Stimulated activated CD4-positive, alpha-beta T cell treated with anti-CD3 and anti-CD28 coated beads, Interleukin-4, amount 100 ng/mL, for 1 hour (primary cell): ENCODE measurements around the gene LCOR.
A peak's percentile ranks its signal among the peaks of the same experiment; 100 is the strongest.

Experiments used
- DNase-seq: peaks from one replicate; pipeline ENCODE4 v3.0.0-alpha.2; 2020

Gene LCOR

DNA sequence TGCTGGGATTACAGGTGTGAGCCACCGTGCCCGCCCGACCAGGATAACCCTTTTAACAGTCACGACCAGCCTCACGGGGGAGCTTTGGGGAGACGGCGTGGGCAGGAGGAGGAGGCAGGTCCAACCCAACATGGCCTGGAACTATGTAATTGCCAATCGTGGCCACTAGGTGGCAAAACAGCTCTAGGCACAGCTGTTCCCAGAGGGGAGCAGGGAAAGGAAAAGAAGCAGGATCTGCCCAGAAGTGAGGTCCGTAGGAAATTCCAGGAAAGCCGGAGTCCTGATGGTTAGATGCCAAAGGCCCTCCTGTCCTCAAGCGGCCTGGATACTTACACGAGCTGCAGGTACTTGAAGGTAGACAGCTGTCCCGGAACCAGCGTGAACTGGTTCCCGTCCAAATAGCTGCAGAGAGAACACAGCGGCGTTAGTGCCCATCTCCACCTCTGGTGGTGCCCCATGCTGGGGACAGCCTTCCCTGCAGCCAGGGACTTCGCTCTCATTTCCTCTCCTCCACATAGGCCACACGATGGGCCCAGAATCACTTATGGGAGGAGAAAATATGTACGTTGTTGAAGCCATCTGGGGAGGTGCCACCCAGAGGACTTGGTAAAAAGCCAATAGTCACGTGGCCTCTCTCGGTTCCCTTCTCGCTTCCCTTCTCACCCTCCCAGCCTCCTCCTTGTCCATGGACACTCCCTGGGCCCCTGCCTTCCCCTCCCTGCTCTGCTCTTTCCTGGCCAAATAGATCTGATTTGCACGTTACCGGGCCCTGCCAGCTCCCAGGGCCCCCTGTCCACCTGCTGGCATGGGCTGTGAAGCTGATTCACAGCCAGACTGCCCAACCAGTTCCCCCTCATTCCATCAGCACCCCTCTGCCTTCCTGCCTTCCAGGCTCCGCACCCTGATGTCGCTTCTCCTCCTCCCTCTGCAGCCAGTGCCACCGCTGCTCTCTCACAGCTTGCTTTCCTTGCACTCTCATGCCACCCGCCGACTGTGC is 205.6 kb downstream of the LCOR start:
- DNase-seq = peak; percentile 71

DNA sequence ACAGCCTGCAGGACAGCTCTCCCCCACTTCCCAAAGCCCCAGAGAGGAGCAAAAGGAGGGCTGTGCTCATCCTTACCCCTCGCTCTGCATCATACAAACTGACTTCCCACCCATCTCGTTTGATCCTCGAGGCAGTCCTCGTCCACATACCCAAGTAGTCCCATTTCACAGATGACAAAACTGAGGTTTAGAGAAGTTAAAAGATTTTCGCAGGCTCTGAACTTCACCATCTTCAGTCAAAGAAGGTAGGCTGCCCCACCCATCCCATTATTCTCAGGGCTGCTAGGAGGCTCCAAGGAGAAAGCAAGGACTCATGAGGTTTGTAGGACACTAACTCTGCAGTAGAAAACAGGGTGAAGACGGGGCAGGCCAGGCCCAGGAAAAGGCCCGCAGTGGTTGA is 206.6 kb downstream of the LCOR start:
- DNase-seq = no peak

DNA sequence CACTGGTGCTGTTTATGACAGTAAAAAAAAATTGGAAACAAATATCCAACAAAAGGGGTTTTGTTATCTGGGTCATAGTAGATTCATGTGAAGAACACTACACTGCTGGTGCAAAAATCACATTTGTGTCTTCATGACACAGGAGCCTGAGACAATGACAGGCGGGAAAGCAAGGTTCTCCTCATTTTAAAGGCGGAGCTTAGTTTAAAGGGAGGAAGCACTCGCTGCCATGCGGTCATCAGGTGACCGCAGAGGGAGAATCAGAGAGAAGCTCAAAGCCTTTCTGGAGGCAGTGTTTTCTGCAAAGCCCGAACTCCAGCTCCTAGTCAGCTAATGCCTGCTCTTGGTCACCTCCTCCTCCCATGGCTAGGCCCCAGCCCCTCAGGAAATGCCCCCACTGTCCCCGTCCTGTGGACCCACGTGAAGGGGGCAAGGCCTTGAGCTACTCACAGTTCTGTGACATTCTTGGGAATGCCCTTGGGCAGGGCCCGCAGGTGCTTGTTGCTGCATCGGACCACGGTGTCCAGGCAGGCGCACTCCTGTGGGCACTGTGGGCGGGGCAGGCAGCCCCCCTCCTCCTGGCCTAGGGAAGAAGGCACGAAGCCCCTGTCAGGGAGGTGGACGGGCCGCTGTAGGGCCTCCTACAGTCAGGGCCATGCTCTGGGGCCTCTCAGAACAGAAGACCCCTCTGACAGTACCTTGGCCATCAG is 207.6 kb downstream of the LCOR start:
- no peak for DNase-seq

DNA sequence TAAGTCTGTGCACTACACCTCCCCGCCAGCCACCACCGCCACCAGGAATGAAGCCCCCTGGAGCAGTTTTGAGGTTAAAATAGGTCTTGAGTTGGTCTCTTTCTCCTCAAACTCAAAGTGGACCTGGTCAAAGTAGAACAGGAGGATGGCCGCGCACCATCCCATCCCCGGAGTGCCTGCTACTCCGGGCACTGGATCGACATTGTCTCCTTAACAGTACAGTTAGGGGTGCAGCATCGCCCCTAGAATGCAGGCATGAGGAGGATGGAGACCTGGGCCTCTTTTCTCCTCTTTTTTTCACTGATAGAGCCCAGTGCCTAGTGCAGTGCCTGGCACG is 208.1 kb downstream of the LCOR start:
- no peak for DNase-seq

DNA sequence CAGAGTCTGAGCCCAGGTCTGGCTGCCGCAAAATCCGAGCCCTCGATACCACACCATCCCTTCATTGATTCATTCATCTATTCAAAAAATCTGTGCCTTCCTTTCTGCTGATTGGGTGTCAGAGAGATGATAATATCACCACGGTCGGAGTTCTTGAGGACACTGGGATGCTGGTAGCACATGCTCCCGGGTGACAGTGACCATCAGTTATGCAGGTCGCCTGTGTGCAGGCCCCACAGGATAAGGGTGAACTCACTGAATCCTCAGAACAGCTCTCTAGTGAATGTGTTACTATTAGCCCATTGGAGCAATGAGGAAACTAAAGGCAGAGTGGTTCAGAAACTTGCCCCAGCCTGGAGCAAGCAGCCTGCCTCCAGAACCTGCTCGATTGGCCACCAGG is 208.6 kb downstream of the LCOR start:
- no peak for DNase-seq

DNA sequence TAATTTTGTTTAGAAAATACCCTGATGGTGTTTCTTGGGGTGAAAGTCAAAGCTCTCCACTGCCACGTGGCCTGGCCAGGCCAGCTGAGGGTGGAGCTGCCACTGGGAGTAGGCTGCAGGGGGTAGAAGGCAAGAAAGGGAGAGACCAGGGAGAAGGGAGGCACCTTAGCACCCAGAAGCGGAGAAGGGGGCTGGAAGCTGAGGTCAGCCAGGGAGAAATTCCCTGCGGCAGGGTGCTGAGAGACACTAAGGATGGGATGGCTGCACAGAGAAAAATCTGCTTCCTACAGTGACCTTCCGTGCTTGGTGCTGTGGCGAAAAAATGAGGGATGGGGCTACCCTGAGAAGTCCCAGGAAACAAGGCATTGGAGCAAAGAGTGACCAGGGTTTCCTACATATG is 210.0 kb downstream of the LCOR start:
- no peak for DNase-seq

DNA sequence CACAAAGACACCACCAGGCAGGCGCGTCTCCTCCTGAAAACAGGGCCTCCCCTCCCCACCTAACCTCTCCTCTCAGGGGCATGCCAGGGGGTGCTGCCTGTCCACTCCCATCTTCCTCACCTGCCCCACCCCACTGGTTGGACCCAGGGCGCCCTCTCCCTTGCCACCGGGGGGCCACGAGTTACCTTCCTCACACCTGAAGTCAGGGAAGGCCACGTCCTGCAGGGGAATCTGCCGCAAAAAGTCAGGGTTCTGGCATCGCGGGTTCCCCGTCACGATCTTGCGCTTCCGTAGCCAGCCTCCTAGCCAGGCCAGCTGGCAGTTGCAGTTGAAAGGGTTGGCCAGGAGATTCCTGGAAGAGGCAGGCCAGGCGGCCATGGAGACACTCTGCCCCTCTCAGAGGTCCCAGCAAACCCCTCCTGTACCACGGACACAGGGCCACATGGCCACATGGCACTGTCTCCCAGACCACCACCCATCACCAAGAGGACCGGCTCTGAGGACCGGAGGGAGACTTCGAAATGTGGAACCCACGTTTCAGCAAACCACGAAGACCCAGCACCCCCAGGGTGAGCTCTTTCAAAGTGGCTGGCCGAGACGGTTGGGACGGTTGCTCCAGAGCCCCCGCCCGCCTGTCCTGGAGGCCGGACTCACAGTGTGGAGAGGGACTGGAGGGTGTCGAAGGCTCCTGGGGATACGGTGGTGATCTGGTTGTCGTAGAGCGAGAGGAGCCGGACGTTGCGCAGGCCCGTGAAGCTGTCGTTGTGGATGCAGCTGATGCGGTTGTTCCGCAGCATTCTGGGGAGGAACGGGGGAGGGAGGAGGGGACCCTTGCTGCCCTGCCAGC is 210.8 kb downstream of the LCOR start:
- DNase-seq = no peak

DNA sequence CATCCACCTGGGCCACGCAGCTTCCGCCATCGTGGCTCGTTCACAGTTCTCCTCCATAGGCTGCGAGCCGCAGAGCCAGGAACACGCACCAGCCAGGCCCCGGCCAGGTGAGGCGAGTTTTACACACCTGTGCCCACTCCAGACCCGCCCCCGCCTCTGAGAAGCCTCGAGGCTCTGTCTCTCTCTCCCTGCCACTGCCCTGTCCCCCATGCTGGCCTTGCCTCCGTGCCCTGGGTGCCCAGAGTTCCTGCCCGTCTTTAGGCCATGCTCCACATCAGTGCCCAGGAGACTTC is 211.4 kb downstream of the LCOR start:
- no peak for DNase-seq
